ENCODE measurements around the gene GSTP1.
"Not testable (repeated sequence)": the region's sequence is repeated elsewhere in the genome, so short reads cannot be mapped to it uniquely, and the experiment has no call there.

GSTP1 gene

DNA sequence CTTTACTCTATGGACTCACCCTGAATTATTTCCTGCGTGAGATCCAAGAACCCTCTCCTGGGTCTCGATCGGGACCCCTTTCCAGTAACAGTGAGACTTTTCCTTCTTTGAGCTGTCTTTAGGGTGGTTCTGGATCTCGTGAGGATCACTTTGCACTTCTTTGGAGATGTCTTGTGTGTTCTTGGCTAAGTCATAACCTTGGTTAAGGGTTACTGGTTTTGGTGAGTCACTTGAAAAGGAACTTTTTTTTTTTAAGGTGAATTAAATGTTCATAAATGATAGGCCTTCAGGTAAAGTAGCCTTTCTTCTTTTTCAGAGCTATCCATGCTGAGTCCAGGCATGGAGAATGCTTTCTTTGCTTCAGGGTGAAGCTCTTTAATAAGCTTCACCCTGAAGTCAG is 19.4 kb upstream of the GSTP1 start:
- no peak for DNase-seq

DNA sequence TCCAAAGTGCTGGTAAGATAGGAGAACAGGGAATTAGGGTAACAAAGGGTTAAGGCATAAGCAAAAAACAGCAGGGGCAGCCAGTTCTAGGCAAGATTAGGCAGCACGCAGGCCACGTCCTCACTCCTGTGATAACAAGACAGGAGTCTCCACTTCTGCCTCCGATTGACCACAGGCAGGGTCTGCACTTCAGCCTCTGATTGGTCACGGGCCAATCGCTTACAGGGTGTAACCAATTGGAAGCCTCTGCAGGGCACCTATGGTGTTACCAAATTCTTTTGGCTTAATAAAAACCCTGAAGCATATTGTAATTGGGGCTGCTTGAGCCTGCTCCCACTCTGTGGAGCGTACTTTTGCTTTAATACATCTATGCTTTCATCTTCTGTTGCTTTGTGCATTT is 12.2 kb upstream of the GSTP1 start:
- no peak for DNase-seq

DNA sequence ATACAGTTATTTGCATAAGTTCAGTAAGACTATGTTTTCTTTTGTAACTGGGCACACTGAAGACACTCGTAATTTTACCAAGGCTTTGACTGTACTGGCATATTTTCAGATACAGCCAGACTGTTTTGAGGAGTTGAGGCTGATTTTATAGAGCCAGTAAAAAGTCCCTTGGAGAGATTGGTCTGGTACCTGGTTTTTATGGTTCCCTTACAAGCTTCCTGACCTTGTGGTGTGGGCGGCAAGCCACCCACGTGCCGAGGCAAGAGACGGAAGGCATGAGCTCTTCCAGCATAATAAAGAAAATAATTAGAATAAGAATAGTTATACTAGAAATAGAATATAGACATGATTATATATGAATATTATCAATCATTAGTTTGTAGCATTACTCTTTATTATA is 11.3 kb upstream of the GSTP1 start:
- no peak for DNase-seq

- DNase-seq: peak; percentile 50
Measured at GRCh38 chr11:67572747-67573419, 10.7 kb upstream of the GSTP1 start.

GRCh38 chr11:67574938-67575337 is 8.7 kb upstream of the GSTP1 start:
- no peak for DNase-seq

DNA sequence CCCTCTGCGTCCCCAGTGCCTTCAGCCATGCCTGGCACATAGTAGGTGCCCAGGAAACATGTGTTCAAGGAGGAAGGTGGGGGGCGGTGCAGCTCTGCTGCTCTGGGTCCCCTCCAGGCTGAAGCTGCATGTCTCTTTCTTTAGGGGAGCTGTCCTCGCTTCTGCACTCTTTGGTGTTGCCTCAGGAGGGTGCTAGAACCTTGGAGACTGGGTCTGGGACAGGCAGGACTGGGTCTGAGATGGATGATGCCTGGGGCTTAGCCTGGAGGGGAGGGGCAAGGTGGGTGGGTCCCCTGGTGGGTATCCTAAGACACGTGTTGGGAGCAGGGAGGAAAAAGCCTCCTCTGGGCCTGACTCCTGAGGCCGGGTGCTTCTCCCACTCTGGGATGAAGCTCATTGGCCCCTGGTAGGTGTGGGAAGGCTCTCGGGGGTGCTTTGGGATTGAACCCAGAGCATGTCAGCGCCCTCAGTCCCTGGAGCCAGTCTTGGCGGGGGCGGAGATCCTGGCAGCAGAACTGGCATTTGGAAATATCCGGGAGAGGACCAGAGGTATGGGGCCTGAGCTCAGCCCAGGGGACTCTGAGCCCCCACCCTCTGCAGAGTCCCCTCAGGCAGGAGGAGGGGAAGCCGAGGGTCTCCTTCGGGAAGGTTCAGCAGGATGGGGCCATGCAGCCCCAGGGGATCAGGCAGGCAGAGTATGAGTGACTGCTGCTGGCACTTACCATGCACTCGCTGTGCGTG is 6.7 kb upstream of the GSTP1 start:
- DNase-seq: no peak

DNA sequence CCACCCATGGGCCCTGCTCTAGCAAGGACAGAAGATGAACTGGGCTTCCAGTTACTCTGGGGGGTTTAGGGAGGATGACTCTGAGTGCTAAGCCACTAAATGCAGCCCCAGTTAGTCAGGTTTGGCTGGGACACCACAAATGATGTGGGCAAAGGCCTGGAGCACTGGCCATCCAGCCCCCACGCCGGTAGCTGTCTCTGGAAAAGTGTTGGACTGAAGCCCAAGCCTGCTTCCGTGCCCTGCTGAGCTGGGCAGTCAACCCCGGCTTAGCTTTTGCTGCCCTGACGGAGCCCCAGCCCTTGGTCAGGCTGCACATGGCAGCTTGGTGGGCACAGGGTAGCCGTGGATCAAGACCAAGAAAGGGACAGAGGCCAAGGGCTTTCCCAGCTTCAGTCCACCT is 5.7 kb upstream of the GSTP1 start:
- no peak for DNase-seq

- no peak for DNase-seq
Measured at GRCh38 chr11:67581469-67581868, 2.1 kb upstream of the GSTP1 start.

DNA sequence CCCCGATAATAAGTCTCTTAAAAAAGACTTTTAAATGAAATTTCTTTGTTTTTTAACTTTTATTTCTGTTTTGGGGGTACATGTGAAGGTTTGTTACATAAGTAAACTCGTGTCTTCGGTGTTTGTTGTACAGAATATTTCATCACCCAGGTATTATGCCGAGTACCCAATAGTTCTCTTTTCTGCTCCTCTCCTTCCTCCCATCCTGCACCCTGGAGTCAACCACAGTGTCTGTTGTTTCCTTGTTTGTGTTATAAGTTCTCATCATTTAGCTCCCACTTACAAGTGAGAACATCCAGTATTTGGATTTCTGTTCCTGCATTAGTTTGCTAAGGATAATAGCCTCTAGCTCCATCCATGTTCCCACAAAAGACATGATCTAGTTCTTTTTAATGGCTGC is 1.6 kb upstream of the GSTP1 start:
- no peak for DNase-seq

DNA sequence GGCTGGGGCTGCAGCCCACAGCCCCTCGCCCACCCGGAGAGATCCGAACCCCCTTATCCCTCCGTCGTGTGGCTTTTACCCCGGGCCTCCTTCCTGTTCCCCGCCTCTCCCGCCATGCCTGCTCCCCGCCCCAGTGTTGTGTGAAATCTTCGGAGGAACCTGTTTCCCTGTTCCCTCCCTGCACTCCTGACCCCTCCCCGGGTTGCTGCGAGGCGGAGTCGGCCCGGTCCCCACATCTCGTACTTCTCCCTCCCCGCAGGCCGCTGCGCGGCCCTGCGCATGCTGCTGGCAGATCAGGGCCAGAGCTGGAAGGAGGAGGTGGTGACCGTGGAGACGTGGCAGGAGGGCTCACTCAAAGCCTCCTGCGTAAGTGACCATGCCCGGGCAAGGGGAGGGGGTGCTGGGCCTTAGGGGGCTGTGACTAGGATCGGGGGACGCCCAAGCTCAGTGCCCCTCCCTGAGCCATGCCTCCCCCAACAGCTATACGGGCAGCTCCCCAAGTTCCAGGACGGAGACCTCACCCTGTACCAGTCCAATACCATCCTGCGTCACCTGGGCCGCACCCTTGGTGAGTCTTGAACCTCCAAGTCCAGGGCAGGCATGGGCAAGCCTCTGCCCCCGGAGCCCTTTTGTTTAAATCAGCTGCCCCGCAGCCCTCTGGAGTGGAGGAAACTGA is 731 bp downstream of the GSTP1 start:
- DNase-seq: peak; percentile 80

DNA sequence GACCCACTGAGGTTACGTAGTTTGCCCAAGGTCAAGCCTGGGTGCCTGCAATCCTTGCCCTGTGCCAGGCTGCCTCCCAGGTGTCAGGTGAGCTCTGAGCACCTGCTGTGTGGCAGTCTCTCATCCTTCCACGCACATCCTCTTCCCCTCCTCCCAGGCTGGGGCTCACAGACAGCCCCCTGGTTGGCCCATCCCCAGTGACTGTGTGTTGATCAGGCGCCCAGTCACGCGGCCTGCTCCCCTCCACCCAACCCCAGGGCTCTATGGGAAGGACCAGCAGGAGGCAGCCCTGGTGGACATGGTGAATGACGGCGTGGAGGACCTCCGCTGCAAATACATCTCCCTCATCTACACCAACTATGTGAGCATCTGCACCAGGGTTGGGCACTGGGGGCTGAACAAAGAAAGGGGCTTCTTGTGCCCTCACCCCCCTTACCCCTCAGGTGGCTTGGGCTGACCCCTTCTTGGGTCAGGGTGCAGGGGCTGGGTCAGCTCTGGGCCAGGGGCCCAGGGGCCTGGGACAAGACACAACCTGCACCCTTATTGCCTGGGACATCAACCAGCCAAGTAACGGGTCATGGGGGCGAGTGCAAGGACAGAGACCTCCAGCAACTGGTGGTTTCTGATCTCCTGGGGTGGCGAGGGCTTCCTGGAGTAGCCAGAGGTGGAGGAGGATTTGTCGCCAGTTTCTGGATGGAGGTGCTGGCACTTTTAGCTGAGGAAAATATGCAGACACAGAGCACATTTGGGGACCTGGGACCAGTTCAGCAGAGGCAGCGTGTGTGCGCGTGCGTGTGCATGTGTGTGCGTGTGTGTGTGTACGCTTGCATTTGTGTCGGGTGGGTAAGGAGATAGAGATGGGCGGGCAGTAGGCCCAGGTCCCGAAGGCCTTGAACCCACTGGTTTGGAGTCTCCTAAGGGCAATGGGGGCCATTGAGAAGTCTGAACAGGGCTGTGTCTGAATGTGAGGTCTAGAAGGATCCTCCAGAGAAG is 1.6 kb downstream of the GSTP1 start:
- DNase-seq: peak; percentile 31

DNA sequence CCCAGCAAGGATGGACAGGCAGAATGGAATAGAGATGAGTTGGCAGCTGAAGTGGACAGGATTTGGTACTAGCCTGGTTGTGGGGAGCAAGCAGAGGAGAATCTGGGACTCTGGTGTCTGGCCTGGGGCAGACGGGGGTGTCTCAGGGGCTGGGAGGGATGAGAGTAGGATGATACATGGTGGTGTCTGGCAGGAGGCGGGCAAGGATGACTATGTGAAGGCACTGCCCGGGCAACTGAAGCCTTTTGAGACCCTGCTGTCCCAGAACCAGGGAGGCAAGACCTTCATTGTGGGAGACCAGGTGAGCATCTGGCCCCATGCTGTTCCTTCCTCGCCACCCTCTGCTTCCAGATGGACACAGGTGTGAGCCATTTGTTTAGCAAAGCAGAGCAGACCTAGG is 2.3 kb downstream of the GSTP1 start:
- DNase-seq: no peak

DNA sequence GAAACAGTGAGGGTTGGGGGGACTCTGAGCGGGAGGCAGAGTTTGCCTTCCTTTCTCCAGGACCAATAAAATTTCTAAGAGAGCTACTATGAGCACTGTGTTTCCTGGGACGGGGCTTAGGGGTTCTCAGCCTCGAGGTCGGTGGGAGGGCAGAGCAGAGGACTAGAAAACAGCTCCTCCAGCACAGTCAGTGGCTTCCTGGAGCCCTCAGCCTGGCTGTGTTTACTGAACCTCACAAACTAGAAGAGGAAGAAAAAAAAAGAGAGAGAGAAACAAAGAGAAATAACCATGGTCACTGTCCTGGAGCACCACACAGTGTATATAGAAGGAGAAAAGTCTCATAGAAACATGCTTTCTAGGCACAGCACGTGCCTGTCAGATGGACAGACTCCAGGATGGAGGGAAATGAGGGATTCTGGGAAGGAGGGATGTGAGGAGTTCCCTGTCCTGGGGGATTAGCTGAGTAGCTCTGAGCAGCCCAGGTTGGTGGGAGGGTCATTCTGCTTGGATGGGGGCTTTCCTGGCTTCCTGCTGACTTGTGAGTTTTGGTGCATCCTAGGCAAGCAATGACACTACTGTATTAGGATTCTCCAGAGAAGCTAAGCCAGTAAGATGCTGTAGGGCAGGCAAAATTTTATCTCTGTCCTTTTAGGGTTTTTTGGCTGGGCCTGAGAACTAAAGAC is 3.1 kb downstream of the GSTP1 start:
- no peak for DNase-seq

DNA sequence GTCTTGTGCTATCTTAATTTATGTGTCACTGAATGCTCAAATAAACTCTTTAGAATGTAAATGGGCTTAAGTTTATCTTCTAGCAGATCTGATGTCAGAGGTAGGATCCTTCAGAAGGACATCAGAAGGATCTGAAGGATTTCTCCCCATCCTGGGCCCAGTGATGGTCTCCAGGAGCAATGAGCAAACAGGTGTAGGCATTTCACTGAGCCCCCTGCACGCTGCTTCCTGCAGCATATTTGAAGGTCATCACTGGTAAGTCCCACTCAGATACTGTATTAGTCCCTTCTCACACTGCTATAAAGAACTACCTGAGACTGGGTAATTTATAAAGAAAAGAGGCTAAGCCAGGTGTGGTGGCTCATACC is 4.5 kb downstream of the GSTP1 start:
- no peak for DNase-seq

- DNase-seq: not testable (repeated sequence)
Measured at GRCh38 chr11:67588899-67589415, 5.3 kb downstream of the GSTP1 start.

- no peak for DNase-seq
Measured at GRCh38 chr11:67592880-67593564, 9.4 kb downstream of the GSTP1 start.

GRCh38 chr11:67593565-67593905 is 9.9 kb downstream of the GSTP1 start:
- DNase-seq: no peak

- DNase-seq: no peak
Measured at GRCh38 chr11:67594480-67594879, 10.9 kb downstream of the GSTP1 start.

DNA sequence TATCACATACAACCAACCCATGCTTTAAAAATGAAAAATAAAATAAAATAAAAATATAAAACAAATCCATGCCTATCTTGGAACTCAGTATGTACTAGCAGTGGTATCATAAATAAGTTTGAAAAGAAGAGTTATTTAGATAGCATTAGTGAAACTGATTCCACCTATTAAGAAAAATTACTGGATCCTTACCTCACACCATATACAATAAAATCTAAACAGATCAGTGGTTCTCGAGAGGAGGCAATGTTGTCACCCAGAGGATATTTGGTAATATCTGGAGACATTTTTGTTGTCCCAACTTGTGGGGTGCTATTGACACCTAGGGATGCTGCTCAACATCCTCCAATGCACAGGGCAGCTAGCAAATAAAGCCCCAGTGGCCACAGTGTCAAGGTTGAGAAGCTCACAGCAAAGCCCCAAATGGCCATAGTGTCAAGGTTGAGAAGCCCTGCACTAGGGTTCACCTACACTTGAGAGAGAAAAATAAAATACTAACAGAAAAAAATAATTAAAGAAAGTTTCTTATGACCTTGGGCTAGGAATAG is 13.2 kb downstream of the GSTP1 start:
- no peak for DNase-seq

DNA sequence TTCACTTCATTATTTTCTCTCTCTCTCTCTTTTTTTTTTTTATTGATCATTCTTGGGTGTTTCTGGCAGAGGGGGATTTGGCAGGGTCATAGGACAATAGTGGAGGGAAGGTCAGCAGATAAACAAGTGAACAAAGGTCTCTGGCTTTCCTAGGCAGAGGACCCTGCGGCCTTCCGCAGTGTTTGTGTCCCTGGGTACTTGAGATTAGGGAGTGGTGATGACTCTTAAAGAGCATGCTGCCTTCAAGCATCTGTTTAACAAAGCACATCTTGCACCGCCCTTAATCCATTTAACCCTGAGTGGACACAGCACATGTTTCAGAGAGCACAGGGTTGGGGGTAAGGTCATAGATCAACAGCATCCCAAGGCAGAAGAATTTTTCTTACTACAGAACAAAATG is 13.8 kb downstream of the GSTP1 start:
- not testable (repeated sequence) for DNase-seq

GRCh38 chr11:67597963-67598362 is 14.4 kb downstream of the GSTP1 start:
- DNase-seq: not testable (repeated sequence)
